ENCODE results near the gene ARFGEF2. TPM values are rescaled to one million over a fixed set of nuclear protein-coding genes. Genes with fewer than 3 reads are reported as not detected.

Gene ARFGEF2
- total and polyA plus RNA-seq, 2 of the 4 experiments (the other 2 are of a cell fraction): 10.3 to 39.1 TPM

DNA sequence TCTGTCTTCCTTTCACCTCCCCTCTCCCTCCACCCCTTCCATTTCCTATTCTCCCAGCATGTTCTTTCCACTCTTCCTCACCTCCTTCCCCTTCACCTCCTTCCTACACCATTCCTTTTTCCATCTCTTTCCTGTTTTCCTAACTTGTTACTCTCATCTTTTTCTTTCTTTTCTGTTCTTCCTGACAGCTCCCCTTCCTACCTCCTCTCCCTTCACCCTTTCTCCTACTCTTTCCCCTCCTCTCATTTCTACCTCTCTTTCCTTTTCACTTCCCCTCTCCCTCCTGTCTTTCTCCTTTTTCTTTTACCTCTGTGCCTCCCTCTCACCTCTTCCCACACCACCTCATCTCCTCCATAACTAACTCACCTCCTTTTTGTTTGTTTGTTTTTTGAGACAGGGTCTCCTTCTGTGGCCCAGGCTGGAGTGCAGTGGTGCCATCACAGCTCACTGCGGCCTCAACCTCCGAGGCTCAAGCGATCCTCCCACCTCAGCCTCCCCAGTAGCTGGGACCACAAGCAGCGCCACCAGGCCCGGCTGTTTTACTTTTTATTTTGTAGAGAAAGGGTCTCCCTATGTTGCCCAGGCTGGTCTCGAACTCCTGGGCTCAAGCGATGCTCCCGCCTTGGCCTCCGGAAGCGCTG is 864 bp upstream of the ARFGEF2 start (continued):
- TF ChIP-seq MXI1 (IDR thresholded peaks at IDR 0.05; ENCODE audit: borderline replicate concordance, low read depth, low read length): no peak

DNA sequence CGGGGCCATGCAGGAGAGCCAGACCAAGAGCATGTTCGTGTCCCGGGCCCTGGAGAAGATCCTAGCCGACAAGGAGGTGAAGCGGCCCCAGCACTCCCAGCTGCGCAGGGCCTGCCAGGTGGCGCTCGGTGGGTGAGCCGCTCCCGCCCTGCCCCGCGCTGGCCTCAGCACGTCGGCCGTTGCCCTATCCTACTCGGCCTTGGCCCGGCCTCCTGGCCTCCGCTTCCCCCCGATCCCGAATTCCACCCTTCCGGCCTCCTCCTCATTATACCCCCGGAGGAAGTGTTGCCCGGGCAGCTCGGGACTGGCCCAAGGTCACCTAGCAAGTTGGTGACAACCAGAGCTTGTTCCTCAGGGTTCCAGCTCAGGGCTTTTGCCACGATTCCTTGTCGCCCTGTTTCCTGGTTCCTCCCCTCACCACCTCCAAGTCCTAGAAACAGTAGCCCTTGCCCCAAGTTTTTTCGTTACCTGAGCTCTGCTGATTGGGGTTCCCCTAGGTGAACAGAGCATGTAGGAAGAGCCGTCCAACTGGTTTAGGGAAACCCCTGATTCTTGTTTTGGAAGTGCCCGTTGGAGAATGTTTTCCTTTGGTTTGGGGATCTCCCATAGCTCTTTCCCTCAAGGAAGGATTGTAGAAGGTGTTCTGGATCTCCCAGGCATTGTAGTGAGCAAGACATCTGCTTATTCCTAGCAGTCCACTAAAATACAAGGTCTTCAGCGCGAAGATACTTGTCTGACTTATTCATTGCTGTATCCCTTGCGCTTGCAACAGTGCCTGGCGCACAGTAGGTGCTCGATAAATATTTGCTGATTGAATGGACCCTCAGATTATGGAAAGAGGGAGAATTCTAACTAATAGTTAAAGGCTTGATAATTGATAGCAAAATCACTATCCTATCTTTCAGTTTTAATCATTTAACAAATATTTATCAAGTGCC is 641 bp downstream of the ARFGEF2 start:
- H3K56ac ChIP-seq (ENCODE audit: extremely low read depth, insufficient read depth, low read length): peak overlapping the region; percentile 80; the same call in 1 of the 2 replicates
- peak overlapping the region; percentile 82 for H3K4me3 ChIP-seq (ENCODE audit: insufficient read depth, low read depth, low read length)
- peak overlapping the region; percentile 69 for H3K23ac ChIP-seq (ENCODE audit: low read depth, low read length)
- DNase-seq (peak; percentile 34), ATAC-seq (ENCODE audit: low read depth) (peak; percentile 75)
- TF ChIP-seq CHD1 (IDR thresholded peaks at IDR 0.05; ENCODE audit: low read depth, low read length): no peak
- no peak for TF ChIP-seq RAD21 (IDR thresholded peaks at IDR 0.05; ENCODE audit: low read length)
- no peak for TF ChIP-seq BHLHE40 (IDR thresholded peaks at IDR 0.05; ENCODE audit: low read depth, low read length)
- TF ChIP-seq USF2 (IDR thresholded peaks at IDR 0.05; ENCODE audit: low read depth, low read length): no peak
- no peak for TF ChIP-seq MAZ (IDR thresholded peaks at IDR 0.05; ENCODE audit: borderline replicate concordance, low read depth, low read length)
- TF ChIP-seq RFX5 (IDR thresholded peaks at IDR 0.05; ENCODE audit: low read depth, low read length): no peak
- TF ChIP-seq POLR2A (IDR thresholded peaks at IDR 0.05; ENCODE audit: low read depth, low read length): no peak
- TF ChIP-seq FOS (IDR thresholded peaks at IDR 0.05; ENCODE audit: low read depth, low read length): no peak
- TF ChIP-seq MXI1 (IDR thresholded peaks at IDR 0.05; ENCODE audit: borderline replicate concordance, low read depth, low read length): no peak
- BruUV-seq (replicated peaks): no TSS peak
- H3K27me3 ChIP-seq (ENCODE audit: control insufficient read depth, insufficient read depth, low read length): no peaks in the 10 kb centered on the region; the same call in 1 of the 2 replicates
- H3K9ac ChIP-seq (ENCODE audit: low read depth, low read length): peak overlapping the region; percentile 88
- H2BK15ac ChIP-seq (ENCODE audit: low read depth, low read length): peak overlapping the region; percentile 29; the same call in 1 of the 3 replicates
- POLR2A ChIA-PET (ENCODE audit: unreplicated experiment): no interaction called here
- no peaks in the 10 kb centered on the region for H3K9me3 ChIP-seq (ENCODE audit: control insufficient read depth, insufficient read depth, low read length)
- dilution Hi-C loops (cut with HindIII; ENCODE audit: low sequenced_read_pairs, unreplicated experiment) (no loop called here), in situ Hi-C loops (cut with MboI; ENCODE audit: low sequenced_read_pairs) (loop anchor here (25.0 kb wide), 2 partner anchors 635 to 1260 kb away; no protein-coding TSS in a partner anchor), intact Hi-C loops (cut with micrococcal nuclease) (no loop called here)
- peak overlapping the region; percentile 74; the same call in 1 of the 2 replicates for H2AK5ac ChIP-seq (ENCODE audit: low read depth, low read length)
- H3K4ac ChIP-seq (ENCODE audit: low read depth, low read length): peak overlapping the region; percentile 93
- peak overlapping the region; percentile 70 for H3K27ac ChIP-seq (ENCODE audit: insufficient read depth, low read length)
- H2AFZ ChIP-seq (replicated peaks; ENCODE audit: low read length, poor library complexity): peak overlapping the region; percentile 93
- peaks cover 5% of the 10 kb centered on the region for H3K4me1 ChIP-seq (ENCODE audit: control insufficient read depth, insufficient read depth, low read length)
- H3K79me1 ChIP-seq (ENCODE audit: low read depth in 1 of 2, low read length in 2 of 2): peaks cover 13 to 45% of the 10 kb centered on the region in 2 experiments
- no peaks in the 10 kb centered on the region for H3K36me3 ChIP-seq (ENCODE audit: control insufficient read depth, insufficient read depth, low read length)
- peak overlapping the region; percentile 33 for H3K18ac ChIP-seq (ENCODE audit: low read depth, low read length)
- peak overlapping the region; percentile 65 for H2BK120ac ChIP-seq (ENCODE audit: low read depth, low read length)
- peak overlapping the region; percentile 80 for H4K5ac ChIP-seq (ENCODE audit: low read depth, low read length)
- peak overlapping the region; percentile 84 for H4K91ac ChIP-seq (ENCODE audit: insufficient read depth, low read depth, low read length)
- no peak overlapping the region; the same call in 1 of the 2 replicates for H2BK20ac ChIP-seq (ENCODE audit: low read depth, low read length)
- WGBS, 2 experiments (ENCODE audit: extremely low coverage in 2 of 2, insufficient read length in 1 of 2): 0% methylated on average over 2 of the region's 34 CpGs; no CpG with 5 or more reads in 1 of the 2 experiments
- peaks cover 7% of the 10 kb centered on the region for H3K9me1 ChIP-seq (ENCODE audit: insufficient read depth, low read length)
- H4K20me1 ChIP-seq (ENCODE audit: insufficient read depth, low read length): peaks cover 10% of the 10 kb centered on the region; the same call in 1 of the 2 replicates
- peak overlapping the region; percentile 99 for H2AK9ac ChIP-seq (replicated peaks; ENCODE audit: low read depth, low read length, poor library complexity)
- CTCF ChIA-PET: interaction anchor here (0.6 to 0.8 kb wide), 2 partner anchors 17 to 179 kb away, joined by 3 read pairs; no protein-coding TSS in a partner anchor
- peak overlapping the region; percentile 96 for H3K14ac ChIP-seq (replicated peaks; ENCODE audit: low read depth, low read length)
- H2BK5ac ChIP-seq (ENCODE audit: low read depth, low read length, poor library complexity, severe bottlenecking): peak overlapping the region; percentile 72
- peak overlapping the region; percentile 95 to 96 for H4K8ac ChIP-seq (ENCODE audit: low read depth in 2 of 2, low read length in 2 of 2)
- H3K4me2 ChIP-seq (ENCODE audit: low read depth, low read length): peak overlapping the region; percentile 97

All from IMR-90 (cell line).